Naive thymus-derived CD4-positive, alpha-beta T cell (primary cell): Measurements from ENCODE around the gene RPL7A. TPM values are rescaled to one million over a fixed set of nuclear protein-coding genes. Genes with fewer than 3 reads are reported as not detected.

Source experiments
- ATAC-seq: fragments of 150-1000 bp; cut with Tn5 transposase; 2 replicates; pipeline ENCODE4 v1.10.0; 2021; ENCODE audit warnings: mild to moderate bottlenecking, moderate library complexity
- CTCF ChIA-PET: fragments of 350-600 bp; sonication (Branson Sonifier 250); formaldehyde crosslinking; loops from one replicate; lab custom pipeline; 2021; ENCODE audit warnings: antibody characterized with exemption; lab: Charles Lee
- POLR2A ChIA-PET: fragments of 350-600 bp; sonication (Branson Sonifier 250); formaldehyde crosslinking; loops from one replicate; lab custom pipeline; 2021; ENCODE audit warnings: antibody characterized with exemption, inconsistent platforms; lab: Charles Lee
- DNase-seq, 9 donors: peaks; one replicate each; pipeline versions ENCODE4 v3.0.0 to v3.0.0-alpha.2; 2020 to 2022; ENCODE audit warnings: mixed read lengths in 1 of 9
- H3K27ac ChIP-seq: one replicate; pipeline ENCODE4 v1.7.0; 2013; ENCODE audit warnings: mild to moderate bottlenecking, low read depth, low read length, moderate library complexity
- H3K27me3 ChIP-seq, 2 donors: one replicate each; pipeline ENCODE4 v1.7.0; 2013; ENCODE audit warnings: low read length in 2 of 2, mild to moderate bottlenecking in 2 of 2, moderate library complexity in 2 of 2; ENCODE audit not compliant: control insufficient read depth in 2 of 2, insufficient read depth in 2 of 2
- H3K36me3 ChIP-seq, 3 experiments: 1 replicate in 2 of 3; 2 replicates in 1 of 3; pipeline ENCODE4 v1.7.0; 2013; ENCODE audit warnings: low read length in 3 of 3, mild to moderate bottlenecking in 3 of 3, moderate library complexity in 1 of 3; ENCODE audit not compliant: insufficient read depth in 3 of 3, control insufficient read depth in 2 of 3
- H3K4me1 ChIP-seq, 2 donors: one replicate each; pipeline ENCODE4 v1.7.0; 2013; ENCODE audit warnings: low read length in 2 of 2, mild to moderate bottlenecking in 2 of 2, moderate library complexity in 1 of 2; ENCODE audit not compliant: control insufficient read depth in 2 of 2, insufficient read depth in 2 of 2
- H3K4me3 ChIP-seq: 2 replicates; pipeline ENCODE4 v1.7.0; 2013; ENCODE audit warnings: mild to moderate bottlenecking, low read length
- H3K9me3 ChIP-seq, 3 experiments: 1 replicate in 2 of 3; 2 replicates in 1 of 3; pipeline ENCODE4 v1.7.0; 2013; ENCODE audit warnings: low read length in 3 of 3; ENCODE audit not compliant: control insufficient read depth in 2 of 3
- H3K27ac Mint-ChIP-seq, 9 donors: one replicate each; pipeline ENCODE4 v1.8.0; 2020 to 2022; ENCODE audit warnings: mixed read lengths in 9 of 9, mild to moderate bottlenecking in 8 of 9, moderate library complexity in 5 of 9, inconsistent platforms in 2 of 9
- H3K27me3 Mint-ChIP-seq, 5 donors: one replicate each; pipeline ENCODE4 v1.8.0; 2021 to 2022; ENCODE audit warnings: mixed read lengths in 5 of 5, mild to moderate bottlenecking in 1 of 5
- H3K36me3 Mint-ChIP-seq, 5 donors: one replicate each; pipeline ENCODE4 v1.8.0; 2020 to 2022; ENCODE audit warnings: mixed read lengths in 5 of 5, mild to moderate bottlenecking in 3 of 5, inconsistent platforms in 1 of 5
- H3K4me1 Mint-ChIP-seq, 7 donors: one replicate each; pipeline ENCODE4 v1.8.0; 2020 to 2022; ENCODE audit warnings: mixed read lengths in 7 of 7, mild to moderate bottlenecking in 3 of 7, inconsistent platforms in 1 of 7
- H3K4me3 Mint-ChIP-seq, 10 donors: one replicate each; pipeline ENCODE4 v1.8.0; 2020 to 2022; ENCODE audit warnings: mild to moderate bottlenecking in 10 of 10, mixed read lengths in 10 of 10, moderate library complexity in 6 of 10, inconsistent platforms in 2 of 10
- H3K9me3 Mint-ChIP-seq, 11 donors: one replicate each; pipeline ENCODE4 v1.8.0; 2020 to 2022; ENCODE audit warnings: mixed read lengths in 11 of 11, mild to moderate bottlenecking in 4 of 11, inconsistent platforms in 1 of 11, moderate library complexity in 1 of 11
- intact Hi-C, 2 donors: fragments of 100-400 bp; cut with micrococcal nuclease; formaldehyde crosslinking; loops; one replicate each; pipeline ENCODE4 v1.15.1; 2023
- polyA plus RNA-seq, 2 donors: library from polyadenylated mRNA; unstranded; fragments of 300-500 nt; fragmentation: Illumina TruSeq; gene quantifications; one replicate each; pipeline ENCODE4 v1.2.3, GENCODE V29; 2021
- total RNA-seq, 6 experiments: library from RNA in 5 of 6; stranded (reverse) in 5 of 6; gene quantifications; 1 replicate in 5 of 6; 2 replicates in 1 of 6; pipeline ENCODE4 v1.2.3 and lab custom pipeline; 2021 to 2026

Gene RPL7A
- total and polyA plus RNA-seq, 7 experiments from 2014 or later: 1,347 to 2,815 (median 2,127) TPM

DNA sequence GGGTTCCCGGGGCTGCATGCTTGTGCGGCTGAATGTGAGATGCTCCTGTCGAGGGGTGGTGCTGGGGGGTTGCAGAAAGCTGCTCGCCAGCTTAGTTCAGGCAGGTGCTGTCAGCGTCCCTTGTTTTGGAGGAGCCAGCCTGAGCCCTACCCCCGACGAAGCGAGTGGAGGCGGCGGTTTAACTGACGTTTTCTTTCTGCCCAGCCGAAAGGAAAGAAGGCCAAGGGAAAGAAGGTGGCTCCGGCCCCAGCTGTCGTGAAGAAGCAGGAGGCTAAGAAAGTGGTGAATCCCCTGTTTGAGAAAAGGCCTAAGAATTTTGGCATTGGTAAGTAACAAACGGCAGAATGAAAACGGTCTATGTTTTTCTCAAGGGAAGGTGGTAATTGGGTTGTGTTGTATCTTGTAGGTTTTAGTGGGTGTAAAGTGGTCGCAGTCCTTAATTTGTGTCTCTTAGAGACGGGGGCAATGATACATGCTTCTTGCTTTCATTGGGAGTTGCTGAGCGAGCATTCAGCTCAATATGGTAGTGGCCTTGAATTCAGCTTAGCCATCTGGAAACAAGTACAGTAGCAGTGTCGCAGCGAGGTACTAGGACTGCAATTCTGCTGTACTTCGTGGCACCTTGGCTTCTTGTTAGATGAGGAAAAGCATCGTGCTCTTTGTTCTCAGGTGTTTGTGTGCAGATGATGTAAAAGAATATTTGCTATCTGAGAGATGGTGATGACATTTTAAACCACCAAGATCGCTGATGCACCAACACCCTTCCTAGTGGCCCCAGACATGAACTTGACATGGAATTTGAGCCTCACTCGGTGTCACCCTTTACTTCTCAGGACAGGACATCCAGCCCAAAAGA, 928 bp downstream of the RPL7A start:
- ATAC-seq (no peak), DNase-seq (peak in 1 of 9 donors; percentile 27)
- Histone ChIP-seq H3K27ac (peak overlapping the region; percentile 98), H3K4me1 (peaks cover 19 to 21% of the 10 kb centered on the region in 2 donors), H3K9me3 (no peaks in the 10 kb centered on the region), H3K4me3 (peak overlapping the region; percentile 93), H3K36me3 (peaks cover 20 to 80% (median 31%) of the 10 kb centered on the region in 3 experiments), H3K27me3 (no peaks in the 10 kb centered on the region)
- H3K9me3 Mint-ChIP-seq: peaks cover 0 to 2% (median 0%) of the 10 kb centered on the region in 11 donors
- H3K4me3 Mint-ChIP-seq: peak overlapping the region; percentile 94 to 100 (median 98)
- H3K36me3 Mint-ChIP-seq: peaks cover 8 to 46% (median 39%) of the 10 kb centered on the region in 5 donors
- H3K4me1 Mint-ChIP-seq: peaks cover 24 to 49% (median 39%) of the 10 kb centered on the region in 7 donors
- intact Hi-C loops: loop anchor here (1.0 to 10.0 kb wide), 11 partner anchors 7 to 816 kb away; partner anchors contain the start of genes REXO4 (in 2 of the 2), STKLD1 (in 2 of the 2), SURF1 (in 2 of the 2) and SURF2 (in 2 of the 2)
- H3K27ac Mint-ChIP-seq: peak overlapping the region; percentile 87 to 99 (median 97)
- ChIA-PET CTCF (no interaction called here), POLR2A (interaction anchor here (0.7 to 2.1 kb wide), 7 partner anchors 9 to 79 kb away, joined by 3 to 24 read pairs (median 5); no protein-coding TSS in a partner anchor)
- H3K27me3 Mint-ChIP-seq: peaks cover 0 to 2% (median 0%) of the 10 kb centered on the region in 5 donors

DNA sequence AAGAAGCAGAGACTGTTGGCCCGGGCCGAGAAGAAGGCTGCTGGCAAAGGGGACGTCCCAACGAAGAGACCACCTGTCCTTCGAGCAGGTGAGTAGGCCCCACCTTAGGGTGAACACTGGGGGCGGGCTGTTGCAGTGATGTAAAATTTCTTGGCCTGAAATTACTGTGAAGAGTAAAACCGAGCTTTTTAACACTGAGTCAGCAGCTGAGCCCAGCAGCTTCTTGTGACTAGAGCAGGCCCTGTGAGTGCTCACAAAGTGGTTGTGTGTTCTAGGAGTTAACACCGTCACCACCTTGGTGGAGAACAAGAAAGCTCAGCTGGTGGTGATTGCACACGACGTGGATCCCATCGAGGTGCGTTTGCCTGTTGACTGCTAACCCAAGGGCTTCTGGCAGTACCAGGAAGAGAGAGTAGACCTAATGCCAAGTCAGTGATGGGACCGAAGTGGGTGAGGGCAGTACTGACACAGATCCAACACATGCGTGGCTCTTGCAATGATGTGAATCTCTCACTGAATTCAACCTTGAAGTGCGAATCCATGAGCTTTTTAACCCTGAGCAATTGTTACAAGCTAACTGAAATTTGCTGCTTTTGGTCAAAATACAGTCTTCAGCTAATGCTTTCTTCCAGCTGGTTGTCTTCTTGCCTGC, 2.1 kb downstream of the RPL7A start:
- DNase-seq: no peak
- H3K4me3 Mint-ChIP-seq: peak overlapping the region in 6 of 10 donors; percentile 6 to 100 (median 30)
- H3K4me1 Mint-ChIP-seq: peaks cover 24 to 57% (median 44%) of the 10 kb centered on the region in 7 donors
- H3K9me3 ChIP-seq: no peaks in the 10 kb centered on the region
- H3K36me3 Mint-ChIP-seq: peaks cover 8 to 44% (median 39%) of the 10 kb centered on the region in 5 donors
- POLR2A ChIA-PET: interaction anchor here (1.0 to 10.5 kb wide), 4 partner anchors 9 to 26 kb away, joined by 3 to 185 read pairs (median 4); partner anchors contain the start of genes STKLD1 and SURF4
- no peaks in the 10 kb centered on the region for H3K27me3 ChIP-seq
- H3K36me3 ChIP-seq: peaks cover 20 to 76% (median 31%) of the 10 kb centered on the region in 3 experiments
- ATAC-seq: no peak
- peaks cover 19 to 24% of the 10 kb centered on the region in 2 donors for H3K4me1 ChIP-seq
- peaks cover 0 to 2% (median 0%) of the 10 kb centered on the region in 11 donors for H3K9me3 Mint-ChIP-seq
- CTCF ChIA-PET: no interaction called here
- intact Hi-C loops: loop anchor here (2.0 to 10.0 kb wide), 5 partner anchors 67 to 815 kb away; partner anchors contain the start of genes BRD3 (in 1 of the 2), CACFD1 (in 1 of the 2), GTF3C5 (in 1 of the 2) and REXO4 (in 1 of the 2)
- H3K27ac ChIP-seq: peak overlapping the region; percentile 98
- H3K27ac Mint-ChIP-seq: peak overlapping the region in 7 of 9 donors; percentile 17 to 99 (median 51)
- H3K27me3 Mint-ChIP-seq: peaks cover 0 to 2% (median 0%) of the 10 kb centered on the region in 5 donors
- no peak overlapping the region for H3K4me3 ChIP-seq

DNA sequence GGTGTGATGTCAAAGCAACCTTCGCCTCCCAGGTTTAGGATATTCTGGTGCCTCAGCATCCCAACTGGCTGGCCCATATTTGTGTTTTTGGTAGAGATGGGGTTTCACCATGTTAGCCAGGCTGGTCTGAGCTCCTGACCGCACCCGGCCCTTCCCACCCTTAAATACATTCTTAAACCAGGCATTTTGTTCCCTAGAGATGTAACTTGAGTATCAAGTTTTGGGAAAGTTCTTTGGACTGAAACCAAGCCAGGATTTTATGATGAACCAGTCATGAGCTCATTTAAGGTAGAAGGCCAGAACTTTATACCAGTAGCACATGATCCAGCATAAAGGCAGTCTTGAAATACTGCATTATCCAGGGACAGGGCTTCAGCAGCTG, 3.5 kb downstream of the RPL7A start:
- H3K36me3 Mint-ChIP-seq: peaks cover 8 to 42% (median 38%) of the 10 kb centered on the region in 5 donors
- peaks cover 0 to 2% (median 0%) of the 10 kb centered on the region in 11 donors for H3K9me3 Mint-ChIP-seq
- no peak overlapping the region for H3K4me3 ChIP-seq
- no peak overlapping the region for H3K4me3 Mint-ChIP-seq
- intact Hi-C loops: no loop called here
- H3K27me3 ChIP-seq: no peaks in the 10 kb centered on the region
- H3K9me3 ChIP-seq: no peaks in the 10 kb centered on the region
- DNase-seq (no peak), ATAC-seq (no peak)
- H3K27me3 Mint-ChIP-seq: peaks cover 0 to 2% (median 0%) of the 10 kb centered on the region in 5 donors
- peaks cover 20 to 68% (median 31%) of the 10 kb centered on the region in 3 experiments for H3K36me3 ChIP-seq
- peaks cover 13 to 26% of the 10 kb centered on the region in 2 donors for H3K4me1 ChIP-seq
- no peak overlapping the region for H3K27ac ChIP-seq
- peak overlapping the region in 1 of 9 donors; percentile 52 for H3K27ac Mint-ChIP-seq
- H3K4me1 Mint-ChIP-seq: peaks cover 19 to 54% (median 38%) of the 10 kb centered on the region in 7 donors
- ChIA-PET POLR2A (interaction anchor here (1.1 to 10.5 kb wide), 2 partner anchors 11 to 18 kb away, joined by 4 to 185 read pairs; partner anchors contain the start of gene SURF4), CTCF (interaction anchor here (3.3 kb wide), 1 partner anchor 19 kb away, joined by 11 read pairs; no protein-coding TSS in a partner anchor)

DNA sequence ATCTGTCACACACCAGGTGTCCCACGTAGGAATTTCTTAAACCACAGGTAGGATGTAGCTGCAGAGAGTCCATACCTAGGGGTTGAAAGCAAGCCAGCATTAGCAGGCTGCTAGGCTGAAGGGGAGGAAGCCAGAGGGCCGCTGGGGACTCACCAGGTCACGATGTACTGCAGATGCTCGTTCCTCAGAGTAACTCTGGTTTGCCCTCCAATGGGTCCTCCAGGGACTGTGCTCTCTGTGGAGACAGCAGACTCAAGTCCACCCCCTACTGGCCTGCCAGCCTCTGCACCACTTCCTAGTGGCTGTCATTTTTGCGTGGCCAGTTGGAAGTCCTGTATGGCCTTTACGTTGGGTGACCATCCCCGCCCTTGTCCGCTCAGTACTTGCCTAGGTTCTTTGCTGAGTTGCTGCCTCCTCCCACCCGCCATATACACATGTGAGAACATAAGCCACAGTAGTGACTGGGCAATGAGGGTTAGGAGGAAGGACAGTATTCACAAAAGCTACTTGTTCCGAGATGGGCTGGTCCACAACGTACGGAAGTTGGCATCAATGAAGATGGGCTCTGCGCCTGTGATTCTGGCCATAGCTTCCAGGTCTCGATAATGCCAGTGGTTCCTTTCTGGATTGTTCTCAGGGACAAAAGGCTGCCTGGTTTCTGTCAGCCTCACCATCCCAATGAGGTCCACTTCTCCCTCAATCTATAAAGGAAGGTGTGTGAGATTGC, 4.1 kb downstream of the RPL7A start:
- H3K4me1 Mint-ChIP-seq: peaks cover 15 to 50% (median 34%) of the 10 kb centered on the region in 7 donors
- Histone ChIP-seq H3K4me3 (no peak overlapping the region), H3K27ac (no peak overlapping the region), H3K4me1 (peaks cover 9 to 22% of the 10 kb centered on the region in 2 donors), H3K36me3 (peaks cover 20 to 72% (median 31%) of the 10 kb centered on the region in 3 experiments), H3K9me3 (no peaks in the 10 kb centered on the region), H3K27me3 (no peaks in the 10 kb centered on the region)
- ATAC-seq (no peak), DNase-seq (peak in 4 of 9 donors; percentile 17 to 44 (median 26))
- CTCF ChIA-PET: interaction anchor here (3.3 kb wide), 1 partner anchor 19 kb away, joined by 11 read pairs; no protein-coding TSS in a partner anchor
- no peak overlapping the region for H3K4me3 Mint-ChIP-seq
- intact Hi-C loops: no loop called here
- peak overlapping the region in 2 of 9 donors; percentile 10 to 52 for H3K27ac Mint-ChIP-seq
- H3K27me3 Mint-ChIP-seq: peaks cover 0 to 2% (median 0%) of the 10 kb centered on the region in 5 donors
- POLR2A ChIA-PET: interaction anchor here (0.7 to 10.5 kb wide), 3 partner anchors 8 to 17 kb away, joined by 3 to 185 read pairs (median 4); partner anchors contain the start of gene SURF4
- H3K9me3 Mint-ChIP-seq: peaks cover 0 to 2% (median 0%) of the 10 kb centered on the region in 11 donors
- H3K36me3 Mint-ChIP-seq: peaks cover 8 to 42% (median 36%) of the 10 kb centered on the region in 5 donors

DNA sequence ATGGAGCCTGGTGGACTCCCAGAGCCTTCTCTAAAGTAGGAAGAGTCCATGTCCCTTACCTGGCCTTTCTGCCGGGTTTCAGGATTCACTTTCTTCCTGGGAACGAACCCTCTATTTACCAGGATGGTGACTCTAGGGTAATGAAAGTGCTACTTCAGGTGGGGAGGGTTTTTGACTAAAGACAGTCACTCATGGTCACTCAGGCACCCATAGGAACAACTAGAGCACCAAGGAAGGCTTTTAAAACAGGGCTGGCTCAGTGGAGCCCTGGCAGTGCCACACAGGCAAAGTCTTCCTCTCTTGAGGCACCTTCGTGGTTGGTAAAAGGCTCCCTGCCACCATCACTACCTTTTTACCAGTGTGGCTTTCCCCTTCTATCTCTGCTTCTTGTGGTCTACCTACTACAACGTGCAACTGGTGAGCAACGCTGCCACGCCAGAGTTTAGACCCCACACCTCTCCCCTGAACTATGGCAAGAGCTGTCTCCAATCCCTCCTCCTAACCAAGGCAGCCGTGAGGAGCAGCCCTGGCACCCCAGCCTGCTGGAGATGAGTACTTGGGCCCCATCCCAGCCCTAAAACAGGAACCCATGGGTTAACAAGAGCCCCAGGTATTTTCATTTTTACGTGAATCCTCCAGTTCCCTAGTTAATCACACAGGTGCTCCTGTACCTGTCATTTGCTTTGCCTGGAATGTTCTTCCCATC, 4.8 kb downstream of the RPL7A start:
- intact Hi-C loops: no loop called here
- ChIA-PET CTCF (interaction anchor here (3.3 kb wide), 1 partner anchor 18 kb away, joined by 11 read pairs; no protein-coding TSS in a partner anchor), POLR2A (interaction anchor here (0.7 to 10.5 kb wide), 2 partner anchors 16 to 24 kb away, joined by 3 to 185 read pairs; partner anchors contain the start of gene SURF4)
- H3K27ac ChIP-seq: no peak overlapping the region
- Mint-ChIP-seq H3K27me3 (peaks cover 0 to 2% (median 0%) of the 10 kb centered on the region in 5 donors), H3K4me1 (peaks cover 20 to 55% (median 38%) of the 10 kb centered on the region in 7 donors), H3K4me3 (peak overlapping the region in 1 of 10 donors; percentile 13), H3K27ac (peak overlapping the region in 6 of 9 donors; percentile 14 to 81 (median 55)), H3K36me3 (peaks cover 8 to 42% (median 38%) of the 10 kb centered on the region in 5 donors), H3K9me3 (peaks cover 0 to 2% (median 0%) of the 10 kb centered on the region in 11 donors)
- peaks cover 17 to 28% of the 10 kb centered on the region in 2 donors for H3K4me1 ChIP-seq
- no peaks in the 10 kb centered on the region for H3K27me3 ChIP-seq
- peaks cover 20 to 74% (median 31%) of the 10 kb centered on the region in 3 experiments for H3K36me3 ChIP-seq
- no peaks in the 10 kb centered on the region for H3K9me3 ChIP-seq
- no peak for DNase-seq
- ATAC-seq: no peak
- no peak overlapping the region for H3K4me3 ChIP-seq
